Panc1 (cell line): ENCODE results near the gene ANAPC15.

ENCODE experiments used
- CTCF ChIP-seq: fragments of 450-650 bp; IDR thresholded peaks from 2 replicates; pipeline ENCODE4 v1.5.1; 2017; ENCODE audit warnings: mild to moderate bottlenecking
- REST ChIP-seq, 2 experiments: IDR thresholded peaks; 2 replicates each; pipeline ENCODE4 v1.6.1; 2011 to 2012; ENCODE audit warnings: low read depth in 2 of 2, control low read depth in 1 of 2, low read length in 1 of 2, mild to moderate bottlenecking in 1 of 2, moderate library complexity in 1 of 2; ENCODE audit not compliant: insufficient read depth in 1 of 2

GRCh38 chr11:72157131-72157530 lies 44.6 kb upstream of the ANAPC15 start:
- TF ChIP-seq REST (IDR thresholded peaks at IDR 0.05; ENCODE audit: insufficient read depth in 1 of 2, low read depth in 2 of 2, low read length in 1 of 2) (no peak), CTCF (no peak)
